ENCODE measurements around the gene STAB1. TPM values are rescaled to one million over a fixed set of nuclear protein-coding genes. Genes with fewer than 3 reads are reported as not detected.

The STAB1 gene
- total RNA-seq (ENCODE audit: low replicate concordance), result 0.15 and 3.4 TPM in 2 replicates

GRCh38 chr3:52494886-52495495 lies at the start of gene STAB1:
Gene STAB1 (plus strand): TSS chr3:52495338. CDS start chr3:52495414, 76 bp downstream.

GRCh38 chr3:52453496-52454249 lies 41.5 kb upstream of the STAB1 start, which contains the start of gene TNNC1:
Gene TNNC1 (minus strand): TSS chr3:52454041. CDS start chr3:52454015, 26 bp downstream.

GRCh38 chr3:52455283-52456168 lies 39.6 kb upstream of the STAB1 start, which contains the start of gene NISCH:
Gene NISCH (plus strand): TSS chr3:52455604. CDS start chr3:52455642, 38 bp downstream.

GRCh38 chr3:52533623-52534280 lies 38.6 kb downstream of the STAB1 start, which contains the start of gene NT5DC2:
Gene NT5DC2 (minus strand): TSS chr3:52533857. CDS start chr3:52533737, 120 bp downstream.

GRCh38 chr3:52536369-52537164 lies 41.4 kb downstream of the STAB1 start, which contains the start of gene UQCC5:
Gene UQCC5 (plus strand): TSS chr3:52536605. CDS start chr3:52536756, 151 bp downstream.

Other genes starting within 250 kb of the STAB1 start
- gene PPM1M, start 249.6 kb upstream of the STAB1 start, total RNA-seq (ENCODE audit: low replicate concordance), result 13.2 and 26.1 TPM in 2 replicates
- 53.6 and 73.3 TPM in 2 replicates for gene WDR82, start 216.7 kb upstream of the STAB1 start, total RNA-seq (ENCODE audit: low replicate concordance)
- 6.4 and 12.0 TPM in 2 replicates for gene GLYCTK, start 207.5 kb upstream of the STAB1 start, total RNA-seq (ENCODE audit: low replicate concordance)
- gene DNAH1, start 179.0 kb upstream of the STAB1 start, total RNA-seq (ENCODE audit: low replicate concordance), result 1.7 and 8.3 TPM in 2 replicates
- 45.3 and 69.2 TPM in 2 replicates for gene BAP1, start 85.3 kb upstream of the STAB1 start, total RNA-seq (ENCODE audit: low replicate concordance)
- gene PHF7, start 84.7 kb upstream of the STAB1 start, total RNA-seq (ENCODE audit: low replicate concordance), result 1.3 and 1.9 TPM in 2 replicates
- 0.90 TPM in 1 of 2 replicates, not detected in the other for gene SEMA3G, start 50.2 kb upstream of the STAB1 start, total RNA-seq (ENCODE audit: low replicate concordance)
- gene TNNC1, start 41.3 kb upstream of the STAB1 start, total RNA-seq (ENCODE audit: low replicate concordance), result 2.5 and 19.8 TPM in 2 replicates
- 54.9 and 72.7 TPM in 2 replicates for gene NISCH, start 39.7 kb upstream of the STAB1 start, total RNA-seq (ENCODE audit: low replicate concordance)
- gene NT5DC2, start 38.5 kb downstream of the STAB1 start, total RNA-seq (ENCODE audit: low replicate concordance), result 17.4 and 95.5 TPM in 2 replicates
- 9.1 and 13.8 TPM in 2 replicates for gene UQCC5, start 41.3 kb downstream of the STAB1 start, total RNA-seq (ENCODE audit: low replicate concordance)
- 37.8 and 46.1 TPM in 2 replicates for gene PBRM1, start 190.6 kb downstream of the STAB1 start, total RNA-seq (ENCODE audit: low replicate concordance)
- gene GNL3, start 190.7 kb downstream of the STAB1 start, total RNA-seq (ENCODE audit: low replicate concordance), result 44.8 and 106 TPM in 2 replicates
- 105 and 119 TPM in 2 replicates for gene GLT8D1, start 210.5 kb downstream of the STAB1 start, total RNA-seq (ENCODE audit: low replicate concordance)
- gene SPCS1, start 210.8 kb downstream of the STAB1 start, total RNA-seq (ENCODE audit: low replicate concordance), result 14.0 and 42.9 TPM in 2 replicates